Thoracic aorta (tissue), 2 donors: ENCODE measurements around the gene MARF1. TPM values are rescaled to one million over a fixed set of nuclear protein-coding genes. Genes with fewer than 3 reads are reported as not detected.
"Not testable (repeated sequence)": the region's sequence is repeated elsewhere in the genome, so short reads cannot be mapped to it uniquely, and the experiment has no call there.

Experiments
- ATAC-seq: fragments of 150-250 bp; one replicate; pipeline ENCODE4 v1.8.0; 2017; ENCODE audit warnings: low read depth; ENCODE audit not compliant: insufficient number of reproducible peaks, low FRiP score
- DNase-seq: peaks from one replicate; pipeline ENCODE4 v3.0.0-alpha.2; 2020; ENCODE audit warnings: low spot score
- H3K27ac ChIP-seq, 2 donors: fragments of 200-600 bp; sonication (generic); 1 replicate in 1 of 2; 2 replicates in 1 of 2; pipeline ENCODE4 v1.5.1; 2016; ENCODE audit warnings: mild to moderate bottlenecking in 2 of 2, moderate library complexity in 2 of 2
- H3K27me3 ChIP-seq: fragments of 200-600 bp; sonication (generic); replicated peaks from 2 replicates; pipeline ENCODE4 v1.6.0; 2016; ENCODE audit warnings: mild to moderate bottlenecking; ENCODE audit not compliant: insufficient read depth
- H3K36me3 ChIP-seq: fragments of 200-600 bp; sonication (generic); one replicate; pipeline ENCODE4 v1.5.1; 2016
- H3K4me1 ChIP-seq, 2 donors: fragments of 200-600 bp; sonication (generic); 1 replicate in 1 of 2; 2 replicates in 1 of 2; pipeline versions ENCODE4 v1.5.1 to v1.6.0; 2016; ENCODE audit warnings: low read depth in 2 of 2, mild to moderate bottlenecking in 1 of 2; ENCODE audit not compliant: control insufficient read depth in 1 of 2
- H3K4me3 ChIP-seq: fragments of 200-600 bp; sonication (generic); 2 replicates; pipeline ENCODE4 v1.5.1; 2016; ENCODE audit warnings: mild to moderate bottlenecking
- H3K9me3 ChIP-seq: fragments of 200-600 bp; sonication (generic); 2 replicates; pipeline ENCODE4 v1.5.1; 2016
- CTCF ChIP-seq: fragments of 200-600 bp; sonication (generic); IDR thresholded peaks from one replicate; pipeline ENCODE4 v1.5.1; 2019; ENCODE audit warnings: antibody characterized with exemption
- total RNA-seq, 2 donors: library from RNA; depleted of rRNA; stranded (reverse); fragments of >200 nt; gene quantifications; one replicate each; pipeline versions ENCODE4 v1.1.0 to v1.2.3, GENCODE V29; 2016

Gene MARF1
- total RNA-seq, 2 donors from 2014 or later = 35.7 to 49.6 TPM

DNA sequence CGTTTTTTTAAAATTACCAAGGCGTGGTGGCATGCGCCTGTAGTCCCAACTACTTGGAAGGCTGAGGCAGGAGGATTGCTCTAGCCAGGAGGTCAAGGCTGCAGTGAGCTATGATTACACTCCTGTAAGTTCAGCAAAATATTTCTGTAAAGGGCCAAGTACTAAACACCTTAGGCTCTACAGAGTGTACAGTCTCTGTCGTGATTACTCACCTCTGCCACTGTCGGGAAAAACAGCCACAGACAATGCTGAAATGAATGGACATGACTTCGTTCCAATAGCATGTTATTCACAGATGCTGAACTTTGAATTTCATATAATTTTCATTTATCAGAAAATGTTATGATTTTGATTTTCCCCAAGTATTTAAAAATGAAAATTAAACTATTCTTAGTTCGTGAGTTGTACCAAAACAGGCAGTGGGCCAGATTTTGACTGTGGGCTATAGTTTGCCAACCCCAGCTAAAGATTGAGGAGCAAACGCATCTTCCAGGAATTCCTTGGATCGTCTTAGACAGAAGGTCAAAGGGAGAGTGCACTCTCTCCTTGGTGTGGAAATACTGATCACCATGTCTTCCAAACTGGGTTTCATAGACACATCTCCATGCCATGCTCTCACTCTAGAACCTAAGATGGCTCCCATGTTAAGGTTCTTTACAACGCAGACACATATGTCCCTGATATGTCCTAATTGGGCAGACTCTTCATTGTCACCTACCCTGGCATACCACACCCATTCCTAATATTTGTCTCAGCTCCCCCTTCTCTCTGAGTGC, 89.5 kb downstream of the MARF1 start:
- no peak for ATAC-seq
- no peak for TF ChIP-seq CTCF
- Histone ChIP-seq H3K36me3 (peaks cover 4% of the 10 kb centered on the region), H3K9me3 (no peaks in the 10 kb centered on the region), H3K4me1 (peaks cover 0 to 5% of the 10 kb centered on the region in 2 donors), H3K27ac (no peak overlapping the region), H3K4me3 (no peak overlapping the region), H3K27me3 (no peaks in the 10 kb centered on the region)
- DNase-seq = no peak

DNA sequence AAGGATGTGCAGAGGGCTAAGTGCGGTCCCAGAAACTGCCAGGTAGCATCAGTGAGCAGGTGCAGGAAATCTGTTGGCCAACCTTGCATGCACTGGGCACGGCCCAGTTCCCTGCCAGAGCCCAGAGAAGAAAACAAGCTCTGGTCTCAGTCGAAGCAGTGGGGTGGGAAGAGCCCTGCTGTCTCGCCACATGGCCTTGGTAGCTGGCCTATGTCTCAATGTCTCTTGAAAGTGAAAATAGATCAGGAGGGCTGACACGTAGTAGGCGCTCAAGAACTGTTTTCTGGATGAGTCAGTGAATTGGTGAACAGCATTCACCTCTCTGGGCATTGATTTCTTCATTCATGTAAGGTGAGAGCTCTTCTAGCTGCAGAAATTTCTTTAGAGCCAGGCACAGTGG, 90.4 kb downstream of the MARF1 start:
- TF ChIP-seq CTCF = no peak
- Histone ChIP-seq H3K27ac (no peak overlapping the region), H3K4me3 (no peak overlapping the region), H3K4me1 (peaks cover 0 to 5% of the 10 kb centered on the region in 2 donors), H3K36me3 (peaks cover 4% of the 10 kb centered on the region), H3K27me3 (no peaks in the 10 kb centered on the region), H3K9me3 (no peaks in the 10 kb centered on the region)
- ATAC-seq (no peak), DNase-seq (no peak)

DNA sequence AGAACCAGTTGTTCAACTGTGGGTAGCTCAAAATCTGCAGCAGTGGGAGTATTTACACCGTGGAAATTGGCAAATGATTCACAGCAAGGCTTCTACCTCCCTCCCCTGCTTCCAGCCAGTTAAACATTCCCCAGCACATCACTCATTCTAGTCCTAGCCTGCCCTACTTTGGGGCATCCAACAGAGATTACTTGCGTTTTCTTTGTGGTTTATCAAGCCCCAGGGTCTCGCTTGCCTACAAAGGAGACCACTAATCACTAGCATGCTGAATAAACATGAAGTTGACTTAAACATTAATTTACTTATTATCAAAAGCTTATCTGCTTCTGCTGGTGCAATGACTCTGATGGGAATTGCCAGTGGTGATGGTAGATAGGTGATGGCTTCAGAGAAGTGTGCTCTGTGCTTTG, 94.5 kb downstream of the MARF1 start:
- peaks cover 10 to 21% of the 10 kb centered on the region in 2 donors for H3K4me1 ChIP-seq
- H3K27me3 ChIP-seq = no peaks in the 10 kb centered on the region
- no peak overlapping the region for H3K4me3 ChIP-seq
- H3K27ac ChIP-seq = no peak overlapping the region
- no peaks in the 10 kb centered on the region for H3K36me3 ChIP-seq
- ATAC-seq (no peak), DNase-seq (no peak)
- H3K9me3 ChIP-seq = no peaks in the 10 kb centered on the region
- TF ChIP-seq CTCF = no peak

DNA sequence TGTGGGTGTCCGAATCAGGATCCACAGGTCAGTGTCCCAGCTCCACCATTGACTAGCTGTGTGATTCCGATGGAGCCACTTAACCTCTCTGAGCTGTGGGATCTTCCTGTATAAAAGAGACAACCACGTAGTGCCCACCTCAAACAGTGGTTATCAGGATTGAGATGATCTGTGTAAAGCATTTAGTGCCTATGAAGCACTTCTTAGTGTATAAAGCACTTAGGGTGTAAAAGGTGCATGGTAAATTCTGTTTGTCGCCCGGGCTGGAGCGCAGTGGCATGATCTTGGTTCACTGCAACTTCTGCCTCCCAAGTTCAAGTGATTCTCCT, 95.2 kb downstream of the MARF1 start:
- ATAC-seq (no peak), DNase-seq (no peak)
- no peak for TF ChIP-seq CTCF
- peaks cover 10 to 25% of the 10 kb centered on the region in 2 donors for H3K4me1 ChIP-seq
- H3K36me3 ChIP-seq = no peaks in the 10 kb centered on the region
- H3K4me3 ChIP-seq = no peak overlapping the region
- H3K9me3 ChIP-seq = peaks cover 3% of the 10 kb centered on the region
- H3K27me3 ChIP-seq = no peaks in the 10 kb centered on the region
- H3K27ac ChIP-seq = no peak overlapping the region

GRCh38 chr16:15547072-15547767, 95.7 kb downstream of the MARF1 start:
- not testable (repeated sequence) for DNase-seq, H3K27ac ChIP-seq, H3K36me3 ChIP-seq, H3K4me3 ChIP-seq, H3K9me3 ChIP-seq, ATAC-seq, H3K27me3 ChIP-seq
- H3K4me1 ChIP-seq = peaks cover 10 to 25% of the 10 kb centered on the region in 2 donors
